Mesenchymal stem cell (in vitro differentiated cells and primary cell): ENCODE measurements around the gene KLK11.

Experiments used
- DNase-seq: peaks from one replicate; pipeline ENCODE4 v3.0.0-alpha.2; 2013
- H2AFZ ChIP-seq: one replicate; pipeline ENCODE4 v1.6.1; 2013; ENCODE audit warnings: low read depth, mild to moderate bottlenecking, control low read depth, inconsistent platforms, low read length, moderate library complexity
- H2AK5ac ChIP-seq: 2 replicates; pipeline ENCODE4 v1.6.1; 2013; ENCODE audit warnings: low read length, moderate library complexity, mild to moderate bottlenecking, inconsistent platforms; ENCODE audit not compliant: severe bottlenecking
- H2BK120ac ChIP-seq: one replicate; pipeline ENCODE4 v1.6.1; 2013; ENCODE audit warnings: low read depth, mild to moderate bottlenecking, inconsistent platforms, low read length, moderate library complexity
- H2BK12ac ChIP-seq, 2 experiments: one replicate each; pipeline ENCODE4 v1.6.1; 2013; ENCODE audit warnings: inconsistent platforms in 2 of 2, low read length in 2 of 2, mild to moderate bottlenecking in 2 of 2, moderate library complexity in 2 of 2, control low read depth in 1 of 2
- H2BK15ac ChIP-seq: one replicate; pipeline ENCODE4 v1.6.1; 2013; ENCODE audit warnings: mild to moderate bottlenecking, low read depth, inconsistent platforms; ENCODE audit not compliant: poor library complexity, severe bottlenecking
- H2BK5ac ChIP-seq: 2 replicates; pipeline ENCODE4 v1.6.1; 2013; ENCODE audit warnings: low read depth, mild to moderate bottlenecking, low read length, control low read depth, inconsistent platforms; ENCODE audit not compliant: poor library complexity, severe bottlenecking
- H3K14ac ChIP-seq, 2 experiments: one replicate each; pipeline ENCODE4 v1.6.1; 2013; ENCODE audit warnings: inconsistent platforms in 2 of 2, low read length in 2 of 2, control low read depth in 1 of 2, mild to moderate bottlenecking in 1 of 2, moderate library complexity in 1 of 2
- H3K18ac ChIP-seq, 2 experiments: one replicate each; pipeline ENCODE4 v1.6.1; 2013; ENCODE audit warnings: inconsistent platforms in 2 of 2, low read length in 2 of 2, control low read depth in 1 of 2, low read depth in 1 of 2, mild to moderate bottlenecking in 1 of 2
- H3K23ac ChIP-seq, 2 experiments: one replicate each; pipeline ENCODE4 v1.6.1; 2013; ENCODE audit warnings: inconsistent platforms in 2 of 2, low read length in 2 of 2, mild to moderate bottlenecking in 2 of 2, moderate library complexity in 2 of 2, control low read depth in 1 of 2
- H3K27ac ChIP-seq: 2 replicates; pipeline ENCODE4 v1.5.1; 2013; ENCODE audit warnings: mild to moderate bottlenecking, moderate library complexity, low read length, control low read depth, inconsistent platforms; ENCODE audit not compliant: poor library complexity, severe bottlenecking
- H3K27me3 ChIP-seq, 2 experiments: 2 replicates each; pipeline versions ENCODE4 v1.6.1 to v1.7.0; 2013; ENCODE audit warnings: low read length in 2 of 2, mild to moderate bottlenecking in 2 of 2, moderate library complexity in 2 of 2, control low read depth in 1 of 2, inconsistent platforms in 1 of 2; ENCODE audit not compliant: control insufficient read depth in 1 of 2, insufficient read depth in 1 of 2
- H3K36me3 ChIP-seq, 2 experiments: 2 replicates each; pipeline versions ENCODE4 v1.6.1 to v1.7.0; 2013; ENCODE audit warnings: low read length in 2 of 2, control low read depth in 1 of 2, inconsistent platforms in 1 of 2, low read depth in 1 of 2, mild to moderate bottlenecking in 1 of 2; ENCODE audit not compliant: insufficient read depth in 2 of 2, control insufficient read depth in 1 of 2
- H3K4ac ChIP-seq, 2 experiments: one replicate each; pipeline ENCODE4 v1.6.1; 2013; ENCODE audit warnings: inconsistent platforms in 2 of 2, low read length in 2 of 2, mild to moderate bottlenecking in 2 of 2, moderate library complexity in 2 of 2, control low read depth in 1 of 2, low read depth in 1 of 2
- H3K4me1 ChIP-seq: 2 replicates; pipeline ENCODE4 v1.6.1; 2013; ENCODE audit warnings: low read depth, low read length, control low read depth; ENCODE audit not compliant: control insufficient read depth, insufficient read depth
- H3K4me2 ChIP-seq: 2 replicates; pipeline ENCODE4 v1.6.1; 2013; ENCODE audit warnings: low read length, mild to moderate bottlenecking, inconsistent platforms; ENCODE audit not compliant: poor library complexity, severe bottlenecking
- H3K4me3 ChIP-seq, 2 experiments: 2 replicates each; pipeline versions ENCODE4 v1.5.1 to v1.7.0; 2013; ENCODE audit warnings: low read length in 2 of 2, mild to moderate bottlenecking in 2 of 2, control low read depth in 1 of 2, low read depth in 1 of 2; ENCODE audit not compliant: insufficient read depth in 1 of 2
- H3K79me1 ChIP-seq: replicated peaks from 2 replicates; pipeline ENCODE4 v1.6.1; 2013; ENCODE audit warnings: mild to moderate bottlenecking, control low read depth, low read length, inconsistent platforms; ENCODE audit not compliant: poor library complexity, severe bottlenecking
- H3K9ac ChIP-seq: 2 replicates; pipeline ENCODE4 v1.7.0; 2013; ENCODE audit warnings: mild to moderate bottlenecking, low read length, moderate library complexity
- H3K9me3 ChIP-seq: 2 replicates; pipeline ENCODE4 v1.7.0; 2013; ENCODE audit warnings: mild to moderate bottlenecking, low read length; ENCODE audit not compliant: control insufficient read depth
- H4K8ac ChIP-seq: one replicate; pipeline ENCODE4 v1.6.1; 2013; ENCODE audit warnings: inconsistent platforms, mild to moderate bottlenecking, low read length, moderate library complexity
- H4K91ac ChIP-seq: one replicate; pipeline ENCODE4 v1.6.1; 2013; ENCODE audit warnings: mild to moderate bottlenecking, low read length, inconsistent platforms
- WGBS: methylation state at CpG from one replicate; pipeline ENCODE4 v1.1.7; 2013; ENCODE audit warnings: mixed read lengths; 5-methylcytosine and 5-hydroxymethylcytosine counted together

The KLK11 gene

GRCh38 chr19:51030631-51031030, 4.2 kb upstream of the KLK11 start:
- DNase-seq, result no peak
- 72% methylated on average over 13 of the region's 13 CpGs for WGBS

GRCh38 chr19:51029718-51030117, 3.3 kb upstream of the KLK11 start:
- Histone ChIP-seq H3K36me3 (no peaks in the 10 kb centered on the region), H3K9me3 (no peaks in the 10 kb centered on the region), H2BK120ac (no peak overlapping the region), H3K23ac (no peak overlapping the region), H4K91ac (no peak overlapping the region), H3K4ac (no peak overlapping the region), H3K79me1 (no peaks in the 10 kb centered on the region), H3K9ac (no peak overlapping the region), H3K18ac (no peak overlapping the region), H3K4me3 (no peak overlapping the region), H4K8ac (no peak overlapping the region), H2AK5ac (no peak overlapping the region), H3K27ac (no peak overlapping the region), H3K4me2 (no peak overlapping the region), H3K14ac (no peak overlapping the region), H2BK15ac (no peak overlapping the region), H2BK5ac (no peak overlapping the region), H3K27me3 (peaks cover 0 to 45% of the 10 kb centered on the region in 2 experiments), H3K4me1 (no peaks in the 10 kb centered on the region), H2BK12ac (no peak overlapping the region), H2AFZ (no peak overlapping the region)
- DNase-seq, result no peak
- 74% methylated on average over 2 of the region's 2 CpGs for WGBS

More at GRCh38 chr19:51030631-51031030, 4.2 kb upstream of the KLK11 start:
- Histone ChIP-seq H3K27ac (no peak overlapping the region), H3K14ac (no peak overlapping the region), H2BK12ac (no peak overlapping the region), H2AK5ac (no peak overlapping the region), H3K4me3 (no peak overlapping the region), H2AFZ (no peak overlapping the region), H3K9me3 (no peaks in the 10 kb centered on the region), H3K4me2 (no peak overlapping the region), H3K4ac (no peak overlapping the region), H2BK15ac (no peak overlapping the region), H3K27me3 (peaks cover 0 to 42% of the 10 kb centered on the region in 2 experiments), H4K8ac (no peak overlapping the region), H3K36me3 (no peaks in the 10 kb centered on the region), H2BK120ac (no peak overlapping the region), H3K79me1 (no peaks in the 10 kb centered on the region), H3K18ac (no peak overlapping the region), H4K91ac (no peak overlapping the region), H3K4me1 (no peaks in the 10 kb centered on the region), H3K9ac (no peak overlapping the region), H2BK5ac (no peak overlapping the region), H3K23ac (no peak overlapping the region)

DNA sequence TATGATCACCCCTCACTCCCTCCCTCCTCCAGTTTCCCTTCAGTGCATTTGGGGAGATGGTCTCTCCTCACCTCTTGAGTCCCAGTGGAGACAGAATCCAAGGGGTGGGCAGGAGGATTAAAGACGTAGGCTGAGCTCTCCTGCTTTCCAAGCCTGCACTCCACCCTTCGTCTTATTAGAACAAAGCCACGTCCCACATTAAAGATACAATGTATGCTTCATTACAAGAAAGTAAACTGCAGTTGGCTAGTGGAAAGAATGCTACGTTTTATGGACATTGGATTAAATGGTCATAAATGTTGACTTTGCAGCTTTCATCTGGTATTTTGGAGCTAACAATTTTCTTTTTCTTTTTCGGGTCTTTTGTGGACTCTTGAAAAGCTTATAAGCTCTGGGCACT, 1.5 kb upstream of the KLK11 start:
- no peak overlapping the region for H3K9ac ChIP-seq
- no peak overlapping the region for H2BK12ac ChIP-seq
- H2BK5ac ChIP-seq, result no peak overlapping the region
- H3K27me3 ChIP-seq, result peaks cover 0 to 51% of the 10 kb centered on the region in 2 experiments
- H3K14ac ChIP-seq, result no peak overlapping the region
- H3K23ac ChIP-seq, result no peak overlapping the region
- H3K4me3 ChIP-seq, result no peak overlapping the region
- H3K9me3 ChIP-seq, result no peaks in the 10 kb centered on the region
- no peak overlapping the region for H2BK15ac ChIP-seq
- H3K4me2 ChIP-seq, result no peak overlapping the region
- DNase-seq, result no peak
- H3K4ac ChIP-seq, result no peak overlapping the region
- no peak overlapping the region for H3K18ac ChIP-seq
- no peak overlapping the region for H4K91ac ChIP-seq
- 69% methylated on average over 2 of the region's 5 CpGs for WGBS
- H3K4me1 ChIP-seq, result no peaks in the 10 kb centered on the region
- no peak overlapping the region for H2AFZ ChIP-seq
- no peak overlapping the region for H2AK5ac ChIP-seq
- H3K36me3 ChIP-seq, result no peaks in the 10 kb centered on the region
- no peaks in the 10 kb centered on the region for H3K79me1 ChIP-seq
- H2BK120ac ChIP-seq, result no peak overlapping the region
- no peak overlapping the region for H4K8ac ChIP-seq
- H3K27ac ChIP-seq, result no peak overlapping the region

- no peak overlapping the region for H3K18ac ChIP-seq
- H3K23ac ChIP-seq, result no peak overlapping the region
- H3K14ac ChIP-seq, result no peak overlapping the region
- no peak overlapping the region for H2BK5ac ChIP-seq
- no peak overlapping the region for H3K9ac ChIP-seq
- H2AK5ac ChIP-seq, result no peak overlapping the region
- H3K4ac ChIP-seq, result no peak overlapping the region
- no peak overlapping the region for H2AFZ ChIP-seq
- DNase-seq, result no peak
- H2BK15ac ChIP-seq, result no peak overlapping the region
- no peaks in the 10 kb centered on the region for H3K79me1 ChIP-seq
- H3K27me3 ChIP-seq, result peaks cover 0 to 57% of the 10 kb centered on the region in 2 experiments
- no peaks in the 10 kb centered on the region for H3K4me1 ChIP-seq
- no peaks in the 10 kb centered on the region for H3K9me3 ChIP-seq
- H3K4me2 ChIP-seq, result no peak overlapping the region
- H3K36me3 ChIP-seq, result no peaks in the 10 kb centered on the region
- H3K4me3 ChIP-seq, result no peak overlapping the region
- no peak overlapping the region for H4K91ac ChIP-seq
- H2BK12ac ChIP-seq, result no peak overlapping the region
- H2BK120ac ChIP-seq, result no peak overlapping the region
- no peak overlapping the region for H4K8ac ChIP-seq
- H3K27ac ChIP-seq, result no peak overlapping the region
- WGBS, result 77% methylated on average over 12 of the region's 14 CpGs
These were observed 850 bp upstream of the KLK11 start for GRCh38 chr19:51027126-51027806.
